ENCODE measurements around the gene BCAR3.

DNA sequence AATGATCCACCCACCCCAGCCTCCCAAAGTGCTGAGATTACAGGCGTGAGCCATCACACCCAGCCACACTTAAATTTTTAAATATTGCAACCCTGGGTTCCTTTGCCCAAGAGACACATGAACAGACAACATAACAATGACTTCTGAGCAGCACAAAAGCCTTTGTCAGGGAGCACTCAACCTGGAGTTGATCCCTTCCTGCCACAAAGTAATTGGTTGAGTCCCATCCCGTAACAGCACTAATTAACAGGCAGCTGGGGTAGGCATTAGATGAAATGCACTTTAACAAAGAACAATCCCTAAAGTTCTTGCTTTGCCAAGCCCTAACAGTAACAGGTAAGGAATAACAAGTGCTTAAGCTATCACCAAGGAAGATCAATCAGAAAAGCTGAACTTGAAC lies 5.9 kb upstream of the BCAR3 start:
- TF ChIP-seq CTCF (IDR thresholded peaks at IDR 0.05) (no peak), POLR2A (IDR thresholded peaks at IDR 0.05) (no peak)

Measured in suprapubic skin (tissue), 3 donors.